IMR-90 (cell line): ENCODE results near the gene MYD88. TPM values are rescaled to one million over a fixed set of nuclear protein-coding genes. Genes with fewer than 3 reads are reported as not detected.

Experiments
- ATAC-seq: fragments of 200-7000 bp; cut with Tn5 transposase; 2 replicates; pipeline ENCODE4 v1.9.1; 2020; ENCODE audit warnings: low read depth, mild to moderate bottlenecking, moderate library complexity
- BruUV-seq: library from RNA; stranded (reverse); fragments of 400-500 nt; replicated peaks from 2 replicates; lab custom pipeline; 2021; lab: Mats Ljungman, UMichigan
- CTCF ChIA-PET: fragments of 300-600 bp; formaldehyde crosslinking; extraction: SDS; loops from one replicate; lab custom pipeline; 2021; ENCODE audit warnings: antibody characterized with exemption; lab: Yijun Ruan, JAX
- POLR2A ChIA-PET: fragments of 300-600 bp; sonication (Branson Sonifier 250); formaldehyde crosslinking; loops from one replicate; lab custom pipeline; 2022; ENCODE audit warnings: antibody characterized with exemption; ENCODE audit not compliant: unreplicated experiment; lab: Charles Lee
- DNase-seq: peaks from one replicate; pipeline ENCODE4 v3.0.0; 2013
- H2AFZ ChIP-seq: replicated peaks from 2 replicates; pipeline ENCODE3; 2013; ENCODE audit warnings: low read length, mild to moderate bottlenecking; ENCODE audit not compliant: poor library complexity
- H2AK5ac ChIP-seq: 2 replicates; pipeline ENCODE4 v1.6.1; 2013; ENCODE audit warnings: low read depth, low read length, inconsistent platforms
- H2AK9ac ChIP-seq: replicated peaks from 2 replicates; pipeline ENCODE3; 2013; ENCODE audit warnings: mild to moderate bottlenecking, low read depth, low read length, moderate library complexity; ENCODE audit not compliant: poor library complexity
- H2BK120ac ChIP-seq: 2 replicates; pipeline ENCODE4 v1.6.1; 2013; ENCODE audit warnings: low read depth, low read length, inconsistent platforms
- H2BK15ac ChIP-seq: 3 replicates; pipeline ENCODE4 v1.6.1; 2013; ENCODE audit warnings: low read depth, low read length, inconsistent platforms
- H2BK20ac ChIP-seq: 2 replicates; pipeline ENCODE4 v1.6.1; 2013; ENCODE audit warnings: low read depth, mild to moderate bottlenecking, inconsistent platforms, low read length, moderate library complexity
- H2BK5ac ChIP-seq: 2 replicates; pipeline ENCODE4 v1.6.1; 2013; ENCODE audit warnings: mild to moderate bottlenecking, low read depth, low read length, inconsistent platforms; ENCODE audit not compliant: poor library complexity, severe bottlenecking
- H3K14ac ChIP-seq: replicated peaks from 2 replicates; pipeline ENCODE4 v1.6.1; 2013; ENCODE audit warnings: low read depth, low read length, inconsistent platforms
- H3K18ac ChIP-seq: 2 replicates; pipeline ENCODE4 v1.6.1; 2013; ENCODE audit warnings: low read depth, low read length, control low read depth
- H3K23ac ChIP-seq: 2 replicates; pipeline ENCODE4 v1.6.1; 2013; ENCODE audit warnings: low read depth, low read length, inconsistent platforms
- H3K27ac ChIP-seq: 2 replicates; pipeline ENCODE4 v1.5.1; 2013; ENCODE audit warnings: mild to moderate bottlenecking, control low read depth, low read length; ENCODE audit not compliant: insufficient read depth
- H3K27me3 ChIP-seq: 2 replicates; pipeline ENCODE4 v1.6.1; 2013; ENCODE audit warnings: low read length; ENCODE audit not compliant: control insufficient read depth, insufficient read depth
- H3K36me3 ChIP-seq: 2 replicates; pipeline ENCODE4 v1.6.1; 2013; ENCODE audit warnings: low read length, mixed read lengths; ENCODE audit not compliant: control insufficient read depth, insufficient read depth
- H3K4ac ChIP-seq: 2 replicates; pipeline ENCODE4 v1.6.1; 2013; ENCODE audit warnings: low read depth, low read length, inconsistent platforms
- H3K4me1 ChIP-seq: 2 replicates; pipeline ENCODE4 v1.6.1; 2013; ENCODE audit warnings: low read length, mixed read lengths; ENCODE audit not compliant: control insufficient read depth, insufficient read depth
- H3K4me2 ChIP-seq: 2 replicates; pipeline ENCODE4 v1.6.1; 2013; ENCODE audit warnings: low read depth, mild to moderate bottlenecking, control low read depth, low read length, moderate library complexity
- H3K4me3 ChIP-seq: 2 replicates; pipeline ENCODE4 v1.5.1; 2013; ENCODE audit warnings: low read depth, mild to moderate bottlenecking, control low read depth, low read length, moderate library complexity; ENCODE audit not compliant: insufficient read depth
- H3K56ac ChIP-seq: 2 replicates; pipeline ENCODE4 v1.6.1; 2013; ENCODE audit warnings: low read length, inconsistent platforms; ENCODE audit not compliant: insufficient read depth; ENCODE audit errors: extremely low read depth
- H3K79me1 ChIP-seq, 2 experiments: 2 replicates each; pipeline ENCODE4 v1.6.1; 2013; ENCODE audit warnings: low read length in 2 of 2, inconsistent platforms in 1 of 2, low read depth in 1 of 2
- H3K9ac ChIP-seq: 2 replicates; pipeline ENCODE4 v1.6.1; 2013; ENCODE audit warnings: low read depth, low read length, control low read depth
- H3K9me1 ChIP-seq: 2 replicates; pipeline ENCODE4 v1.6.1; 2013; ENCODE audit warnings: low read length, inconsistent platforms; ENCODE audit not compliant: insufficient read depth
- H3K9me3 ChIP-seq: 2 replicates; pipeline ENCODE4 v1.6.1; 2013; ENCODE audit warnings: low read length; ENCODE audit not compliant: control insufficient read depth, insufficient read depth
- H4K20me1 ChIP-seq: 2 replicates; pipeline ENCODE4 v1.6.1; 2013; ENCODE audit warnings: low read length, inconsistent platforms; ENCODE audit not compliant: insufficient read depth
- H4K5ac ChIP-seq: 2 replicates; pipeline ENCODE4 v1.6.1; 2013; ENCODE audit warnings: mild to moderate bottlenecking, low read depth, low read length, control low read depth
- H4K8ac ChIP-seq, 2 experiments: 2 replicates each; pipeline ENCODE4 v1.6.1; 2013; ENCODE audit warnings: low read depth in 2 of 2, low read length in 2 of 2, control low read depth in 1 of 2, inconsistent platforms in 1 of 2
- H4K91ac ChIP-seq: 2 replicates; pipeline ENCODE4 v1.6.1; 2013; ENCODE audit warnings: low read depth, low read length, inconsistent platforms; ENCODE audit not compliant: insufficient read depth
- MAFK ChIP-seq: IDR thresholded peaks from 2 replicates; pipeline ENCODE4 v1.6.1; 2012; ENCODE audit warnings: low read depth, low read length, improper control_type of control experiment
- WGBS, 2 experiments: methylation state at CpG; one replicate each; pipeline versions ENCODE4 v1.1.5 to v1.1.7; 2013; ENCODE audit warnings: missing lambda C conversion rate in 2 of 2; ENCODE audit not compliant: insufficient read length in 1 of 2; ENCODE audit errors: extremely low coverage in 2 of 2; 5-methylcytosine and 5-hydroxymethylcytosine counted together
- dilution Hi-C: fragments of 300-500 bp; cut with HindIII; formaldehyde crosslinking; loops from one replicate; pipeline ENCODE4 v1.14.3; 2018; ENCODE audit warnings: low sequenced_read_pairs; ENCODE audit not compliant: unreplicated experiment
- in situ Hi-C: fragments of 300-500 bp; cut with MboI; formaldehyde crosslinking; loops from 3 replicates; pipeline ENCODE4 v1.14.3; 2019; ENCODE audit warnings: low sequenced_read_pairs, inconsistent platforms, mixed read lengths
- intact Hi-C: fragments of 100-400 bp; cut with micrococcal nuclease; formaldehyde crosslinking; loops from 2 replicates; pipeline ENCODE4 v1.10.0; 2022
- polyA plus RNA-seq, 3 experiments: library from polyadenylated mRNA; depleted of rRNA; stranded (reverse); fragments of >200 nt; gene quantifications; 2 replicates each; pipeline ENCODE4 v1.2.3, GENCODE V29; 2012; ENCODE audit warnings: low replicate concordance in 1 of 3
- total RNA-seq: library from RNA; depleted of rRNA; stranded (reverse); fragments of >200 nt; gene quantifications from 2 replicates; pipeline ENCODE4 v1.2.3, GENCODE V29; 2012
- TF ChIP-seq, protein P1 (sequence below): conservative IDR thresholded peaks from 2 replicates; pipeline ENCODE4 v1.5.1; 2012; ENCODE audit warnings: mild to moderate bottlenecking, low read depth, low read length, improper control_type of control experiment

Gene MYD88
- total and polyA plus RNA-seq, 2 of the 4 experiments (the other 2 are of a cell fraction) = 9.3 to 39.8 TPM

DNA sequence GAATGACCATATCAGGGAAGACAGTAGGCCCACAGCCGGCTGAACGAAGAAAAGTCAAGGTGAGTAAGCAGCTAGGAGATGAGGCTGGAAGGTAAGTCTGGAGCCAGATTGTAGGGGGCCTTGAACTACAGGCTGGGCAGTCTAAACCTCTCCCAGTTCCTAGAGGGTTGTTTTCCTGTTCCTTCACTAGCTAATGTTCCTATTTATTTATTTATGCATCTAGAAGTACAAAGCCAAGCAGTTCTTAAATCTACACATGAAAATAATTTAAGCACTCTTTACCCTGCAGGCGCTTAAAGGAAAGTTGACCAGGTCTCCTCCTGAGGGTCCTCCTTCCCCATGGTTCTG, 5.3 kb upstream of the MYD88 start:
- no peak overlapping the region for H3K56ac ChIP-seq
- no peak overlapping the region for H2AK9ac ChIP-seq
- ATAC-seq = no peak
- H3K79me1 ChIP-seq = peaks cover 17 to 61% of the 10 kb centered on the region in 2 experiments
- no peak overlapping the region for H2AK5ac ChIP-seq
- H2BK120ac ChIP-seq = no peak overlapping the region
- intact Hi-C loops = no loop called here
- H3K14ac ChIP-seq = no peak overlapping the region
- WGBS, 2 experiments = no CpG with 5 or more reads among the region's 3 CpGs
- H3K4me1 ChIP-seq = peaks cover 5% of the 10 kb centered on the region
- H3K4ac ChIP-seq = no peak overlapping the region
- TF ChIP-seq, protein P1, sequence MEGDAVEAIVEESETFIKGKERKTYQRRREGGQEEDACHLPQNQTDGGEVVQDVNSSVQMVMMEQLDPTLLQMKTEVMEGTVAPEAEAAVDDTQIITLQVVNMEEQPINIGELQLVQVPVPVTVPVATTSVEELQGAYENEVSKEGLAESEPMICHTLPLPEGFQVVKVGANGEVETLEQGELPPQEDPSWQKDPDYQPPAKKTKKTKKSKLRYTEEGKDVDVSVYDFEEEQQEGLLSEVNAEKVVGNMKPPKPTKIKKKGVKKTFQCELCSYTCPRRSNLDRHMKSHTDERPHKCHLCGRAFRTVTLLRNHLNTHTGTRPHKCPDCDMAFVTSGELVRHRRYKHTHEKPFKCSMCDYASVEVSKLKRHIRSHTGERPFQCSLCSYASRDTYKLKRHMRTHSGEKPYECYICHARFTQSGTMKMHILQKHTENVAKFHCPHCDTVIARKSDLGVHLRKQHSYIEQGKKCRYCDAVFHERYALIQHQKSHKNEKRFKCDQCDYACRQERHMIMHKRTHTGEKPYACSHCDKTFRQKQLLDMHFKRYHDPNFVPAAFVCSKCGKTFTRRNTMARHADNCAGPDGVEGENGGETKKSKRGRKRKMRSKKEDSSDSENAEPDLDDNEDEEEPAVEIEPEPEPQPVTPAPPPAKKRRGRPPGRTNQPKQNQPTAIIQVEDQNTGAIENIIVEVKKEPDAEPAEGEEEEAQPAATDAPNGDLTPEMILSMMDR = no peak
- no peak for TF ChIP-seq MAFK
- dilution Hi-C loops = no loop called here
- H4K91ac ChIP-seq = no peak overlapping the region
- no peak overlapping the region for H3K4me3 ChIP-seq
- H3K9me3 ChIP-seq = no peaks in the 10 kb centered on the region
- H4K20me1 ChIP-seq = 0 out of 2 replicates have a peak, but pooled peaks cover 5% of the 10 kb centered on the region
- BruUV-seq = no TSS peak
- no peak for DNase-seq
- no peaks in the 10 kb centered on the region for H3K27me3 ChIP-seq
- ChIA-PET POLR2A (no interaction called here), CTCF (no interaction called here)
- no peak overlapping the region for H2BK15ac ChIP-seq
- peaks cover 48% of the 10 kb centered on the region for H3K36me3 ChIP-seq
- no peak overlapping the region for H4K5ac ChIP-seq
- no peak overlapping the region for H2AFZ ChIP-seq
- H2BK5ac ChIP-seq = no peak overlapping the region
- H3K27ac ChIP-seq = no peak overlapping the region
- H3K23ac ChIP-seq = no peak overlapping the region
- H2BK20ac ChIP-seq = no peak overlapping the region
- no peak overlapping the region for H3K18ac ChIP-seq
- no peak overlapping the region for H4K8ac ChIP-seq
- in situ Hi-C loops = loop anchor here (10.0 kb wide), 1 partner anchor 352 kb away; no protein-coding TSS in a partner anchor
- no peak overlapping the region for H3K9ac ChIP-seq
- H3K4me2 ChIP-seq = no peak overlapping the region
- peaks cover 6% of the 10 kb centered on the region for H3K9me1 ChIP-seq
